Common myeloid progenitor, CD34-positive (primary cell): ENCODE data around the gene ZBTB46.

Experiments
- CTCF ChIA-PET: fragments of 350-600 bp; sonication (Branson Sonifier 250); formaldehyde crosslinking; loops from one replicate; lab custom pipeline; 2021; ENCODE audit warnings: antibody characterized with exemption; lab: Charles Lee
- POLR2A ChIA-PET: fragments of 350-600 bp; sonication (Branson Sonifier 250); formaldehyde crosslinking; loops from one replicate; lab custom pipeline; 2021; ENCODE audit warnings: antibody characterized with exemption; lab: Charles Lee
- DNase-seq, 3 donors: peaks; one replicate each; pipeline versions ENCODE4 v3.0.0 to v3.0.0-alpha.2; 2013
- H3K27ac ChIP-seq, 2 experiments: 1 replicate in 1 of 2; 2 replicates in 1 of 2; pipeline ENCODE4 v1.7.0; 2013; ENCODE audit warnings: inconsistent platforms in 2 of 2, low read length in 2 of 2, mild to moderate bottlenecking in 2 of 2, low read depth in 1 of 2, moderate library complexity in 1 of 2; ENCODE audit not compliant: severe bottlenecking in 2 of 2, insufficient read depth in 1 of 2, poor library complexity in 1 of 2
- H3K27me3 ChIP-seq, 5 experiments: replicated peaks in 2 of 5; 1 replicate in 3 of 5; 2 replicates in 2 of 5; pipeline versions ENCODE4 v1.6.1 to v1.7.0; 2013; ENCODE audit warnings: low read length in 4 of 5, mild to moderate bottlenecking in 2 of 5, moderate library complexity in 2 of 5, inconsistent platforms in 1 of 5; ENCODE audit not compliant: insufficient read depth in 5 of 5, control insufficient read depth in 4 of 5
- H3K36me3 ChIP-seq, 4 experiments: 1 replicate in 2 of 4; 2 replicates in 2 of 4; pipeline versions ENCODE4 v1.6.1 to v1.7.0; 2013; ENCODE audit warnings: low read length in 3 of 4, control low read depth in 1 of 4, mild to moderate bottlenecking in 1 of 4; ENCODE audit not compliant: control insufficient read depth in 4 of 4, insufficient read depth in 4 of 4
- H3K4me1 ChIP-seq, 4 experiments: 1 replicate in 3 of 4; 2 replicates in 1 of 4; pipeline versions ENCODE4 v1.6.1 to v1.7.1; 2013; ENCODE audit warnings: low read length in 3 of 4, mild to moderate bottlenecking in 3 of 4, control low read depth in 1 of 4, inconsistent platforms in 1 of 4, moderate library complexity in 1 of 4; ENCODE audit not compliant: control insufficient read depth in 4 of 4, insufficient read depth in 4 of 4; ENCODE audit errors: control extremely low read depth in 1 of 4
- H3K4me3 ChIP-seq, 7 experiments: 1 replicate in 4 of 7; 2 replicates in 3 of 7; pipeline versions ENCODE4 v1.5.1 to v1.7.0; 2013; ENCODE audit warnings: mild to moderate bottlenecking in 7 of 7, low read length in 6 of 7, moderate library complexity in 6 of 7, inconsistent platforms in 2 of 7, low read depth in 2 of 7, control low read depth in 1 of 7; ENCODE audit not compliant: insufficient read depth in 4 of 7, control insufficient read depth in 1 of 7; ENCODE audit errors: extremely low read depth in 1 of 7
- H3K9me3 ChIP-seq, 5 experiments: 1 replicate in 4 of 5; 2 replicates in 1 of 5; pipeline versions ENCODE4 v1.6.1 to v1.7.1; 2013; ENCODE audit warnings: low read length in 4 of 5, mild to moderate bottlenecking in 2 of 5, inconsistent platforms in 1 of 5, low read depth in 1 of 5, moderate library complexity in 1 of 5; ENCODE audit not compliant: control insufficient read depth in 4 of 5, insufficient read depth in 2 of 5; ENCODE audit errors: control extremely low read depth in 1 of 5
- WGBS: methylation state at CpG from one replicate; pipeline ENCODE4 v1.1.5; 2013; ENCODE audit not compliant: insufficient coverage; 5-methylcytosine and 5-hydroxymethylcytosine counted together

ZBTB46 gene

DNA sequence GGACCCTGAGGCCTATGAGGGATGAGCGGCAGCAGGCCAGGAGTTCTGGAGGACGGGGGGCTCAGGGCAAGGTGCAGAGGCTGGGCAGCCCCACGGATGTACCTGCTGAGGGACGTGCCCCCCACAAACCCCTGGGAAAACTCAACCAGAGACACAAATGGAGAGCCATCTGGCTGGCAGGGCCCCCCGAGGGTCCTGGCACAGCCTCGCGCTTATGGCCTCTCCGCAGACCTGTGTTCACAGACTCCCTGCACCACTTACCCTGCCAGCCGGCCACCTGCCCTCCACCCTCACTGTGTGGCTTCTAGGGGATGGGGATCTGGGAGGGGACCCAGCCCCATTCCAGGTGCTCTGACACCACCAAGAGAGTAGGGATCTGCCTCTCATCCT lies 3.4 kb upstream of the ZBTB46 start:
- Histone ChIP-seq H3K9me3 (no peaks in the 10 kb centered on the region), H3K4me3 (no peak overlapping the region), H3K27ac (no peak overlapping the region), H3K27me3 (peaks cover 0 to 7% (median 2%) of the 10 kb centered on the region in 5 experiments), H3K36me3 (no peaks in the 10 kb centered on the region), H3K4me1 (peaks cover under 1 to 33% (median 21%) of the 10 kb centered on the region in 4 experiments)
- WGBS: 92% methylated on average over 6 of the region's 9 CpGs
- no peak for DNase-seq
- POLR2A ChIA-PET: no interaction called here
- CTCF ChIA-PET: interaction anchor here (1.3 kb wide), 1 partner anchor 13 kb away, joined by 5 read pairs; no protein-coding TSS in a partner anchor

DNA sequence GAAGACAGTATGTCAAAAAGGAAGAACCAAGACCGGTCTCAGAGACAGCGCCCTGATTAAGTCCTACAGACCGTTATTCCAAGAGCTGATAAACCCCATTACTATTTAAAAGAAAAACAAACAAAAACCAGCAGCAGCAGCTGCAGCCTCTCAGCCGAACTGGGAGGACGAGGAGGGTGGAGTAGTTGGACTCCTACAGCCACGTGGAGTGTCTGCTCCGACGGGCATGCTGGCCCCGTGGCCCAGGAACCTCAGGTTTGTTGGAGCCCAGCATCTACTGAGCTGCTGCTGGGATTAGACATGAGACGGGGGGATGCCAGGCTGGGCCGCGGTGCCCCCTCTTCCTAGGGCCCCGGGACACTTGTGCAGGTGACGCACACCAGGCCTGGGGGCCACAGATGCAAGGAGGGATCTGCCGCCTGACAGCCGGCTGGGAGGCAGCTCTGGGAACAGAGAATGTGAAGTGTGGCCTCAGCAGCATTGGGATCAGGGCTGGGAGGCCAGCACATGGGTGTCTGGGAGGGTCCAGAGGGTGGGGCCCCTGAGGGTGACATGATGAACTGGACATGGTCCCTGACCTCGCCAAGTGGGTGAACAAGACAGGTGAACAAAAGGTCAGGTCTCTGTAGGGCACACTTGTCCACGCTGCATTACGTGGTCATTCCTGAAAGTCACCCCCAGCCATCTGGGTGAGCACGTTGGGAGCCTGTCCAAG lies 2.9 kb upstream of the ZBTB46 start:
- CTCF ChIA-PET: interaction anchor here (1.3 kb wide), 1 partner anchor 14 kb away, joined by 5 read pairs; no protein-coding TSS in a partner anchor
- H3K27ac ChIP-seq: no peak overlapping the region
- H3K9me3 ChIP-seq: no peaks in the 10 kb centered on the region
- no peak overlapping the region for H3K4me3 ChIP-seq
- no peaks in the 10 kb centered on the region for H3K36me3 ChIP-seq
- POLR2A ChIA-PET: no interaction called here
- peaks cover 5 to 36% (median 26%) of the 10 kb centered on the region in 4 experiments for H3K4me1 ChIP-seq
- 96% methylated on average over 17 of the region's 20 CpGs for WGBS
- no peak for DNase-seq
- peaks cover 0 to 7% (median 2%) of the 10 kb centered on the region in 5 experiments for H3K27me3 ChIP-seq

- H3K4me3 ChIP-seq: peak overlapping the region; percentile 44 to 75 (median 67)
- WGBS: 23% methylated on average over 58 of the region's 76 CpGs
Observed at GRCh38 chr20:63831993-63832686, 1.1 kb upstream of the ZBTB46 start.

DNA sequence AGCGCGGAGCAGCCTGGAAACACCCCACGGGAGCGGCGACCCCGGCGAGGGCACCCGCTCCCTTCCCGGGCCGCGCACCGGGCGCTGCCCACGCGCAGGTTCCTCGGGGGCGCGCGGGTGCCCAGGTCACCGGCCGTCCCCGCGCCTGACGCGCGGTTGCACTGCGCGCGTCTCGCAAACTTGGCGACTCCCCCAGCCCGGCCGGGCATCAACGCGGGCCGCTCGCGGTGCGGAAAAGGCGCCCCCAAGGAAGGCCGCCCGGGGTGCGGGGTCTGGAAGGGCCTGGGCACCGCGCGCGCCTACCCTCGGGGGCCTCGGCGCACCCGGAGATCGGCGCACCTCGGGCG lies 555 bp upstream of the ZBTB46 start:
- Histone ChIP-seq H3K4me3 (peak overlapping the region; percentile 44 to 75 (median 67)), H3K27me3 (peaks cover 0 to 7% (median 2%) of the 10 kb centered on the region in 5 experiments), H3K9me3 (no peaks in the 10 kb centered on the region), H3K27ac (no peak overlapping the region), H3K36me3 (no peaks in the 10 kb centered on the region), H3K4me1 (peaks cover 5 to 27% (median 24%) of the 10 kb centered on the region in 4 experiments)
- CTCF ChIA-PET: no interaction called here
- POLR2A ChIA-PET: no interaction called here
- peak in 1 of 3 donors; percentile 51 for DNase-seq
- WGBS: 0% methylated on average over 48 of the region's 55 CpGs

More at GRCh38 chr20:63831993-63832686, 1.1 kb upstream of the ZBTB46 start:
- H3K4me1 ChIP-seq: peaks cover 5 to 29% (median 28%) of the 10 kb centered on the region in 4 experiments
- POLR2A ChIA-PET: no interaction called here
- H3K27ac ChIP-seq: no peak overlapping the region
- H3K9me3 ChIP-seq: no peaks in the 10 kb centered on the region
- DNase-seq: no peak
- H3K36me3 ChIP-seq: no peaks in the 10 kb centered on the region
- H3K27me3 ChIP-seq: peaks cover 0 to 7% (median 2%) of the 10 kb centered on the region in 5 experiments
- CTCF ChIA-PET: no interaction called here

DNA sequence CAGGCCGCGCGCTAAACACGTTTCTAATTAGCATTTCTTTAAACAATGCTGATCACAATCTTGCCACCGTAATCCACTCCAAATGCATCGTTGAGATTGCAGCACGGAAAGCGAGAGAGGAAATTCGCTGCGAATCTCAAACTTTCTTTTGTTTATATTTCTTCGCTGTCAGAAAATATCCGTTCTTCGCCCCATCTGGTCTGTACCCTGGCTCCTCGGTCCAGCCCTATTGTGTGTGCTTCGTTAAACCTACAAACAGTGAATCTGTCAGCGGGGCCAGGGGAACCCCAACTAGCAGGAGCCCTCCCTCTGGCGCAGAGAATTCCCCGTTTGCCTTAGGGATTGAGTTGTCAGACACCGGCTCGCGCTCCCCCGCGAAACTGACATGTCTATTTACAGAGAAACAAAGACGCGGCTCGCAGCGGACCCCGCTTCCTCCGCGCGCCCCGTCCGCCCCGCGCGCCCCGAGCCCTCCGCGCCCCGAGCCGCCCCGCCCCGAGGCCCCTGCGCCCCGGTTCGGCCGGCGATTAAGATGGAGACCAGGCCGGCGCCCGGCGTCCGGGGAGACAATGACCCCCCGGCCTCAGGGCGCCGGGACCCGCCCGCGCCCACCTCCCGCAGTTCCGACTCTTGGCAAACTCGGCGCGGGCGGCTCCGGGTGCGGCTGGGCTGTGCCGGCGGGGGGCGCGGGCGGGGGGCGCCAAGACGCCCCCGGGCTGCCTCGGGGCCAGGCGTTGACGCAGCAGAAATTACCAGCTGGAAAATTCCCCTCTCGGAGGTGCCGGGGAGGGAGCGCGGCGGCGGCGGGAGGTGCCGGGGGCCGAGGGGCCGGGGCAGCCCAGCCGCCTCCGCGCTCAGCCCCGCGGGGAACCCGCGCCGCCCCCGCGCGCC lies 874 bp downstream of the ZBTB46 start:
- Histone ChIP-seq H3K4me1 (peaks cover 5 to 27% (median 21%) of the 10 kb centered on the region in 4 experiments), H3K27me3 (peaks cover 0 to 7% (median 2%) of the 10 kb centered on the region in 5 experiments), H3K27ac (no peak overlapping the region), H3K9me3 (no peaks in the 10 kb centered on the region), H3K4me3 (peak overlapping the region; percentile 57 to 86 (median 71)), H3K36me3 (no peaks in the 10 kb centered on the region)
- ChIA-PET CTCF (interaction anchor here (1.4 kb wide), 1 partner anchor 11 kb away, joined by 4 read pairs; no protein-coding TSS in a partner anchor), POLR2A (interaction anchor here (0.8 to 1.1 kb wide), 2 partner anchors 28 to 35 kb away, joined by 4 to 5 read pairs; partner anchors contain the start of gene TPD52L2)
- WGBS: under 1% methylated on average over 71 of the region's 99 CpGs
- DNase-seq: peak in 1 of 3 donors; percentile 46

DNA sequence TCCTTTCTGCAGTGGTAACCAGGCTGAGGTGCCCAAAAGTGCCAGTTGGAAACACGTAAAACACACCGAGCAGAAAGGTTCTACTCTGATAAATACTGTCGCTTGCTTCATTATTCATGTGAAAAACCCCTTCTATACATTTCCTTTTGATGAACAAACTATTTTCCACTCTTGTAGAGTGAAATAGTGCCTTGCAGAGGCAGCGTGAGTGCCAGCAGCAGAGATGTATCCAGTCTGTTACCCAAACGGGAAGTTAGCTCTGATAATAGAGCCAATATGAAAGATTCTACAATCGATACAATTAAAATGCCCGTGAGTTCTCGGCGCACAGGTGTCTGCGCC lies 1.5 kb downstream of the ZBTB46 start:
- H3K4me3 ChIP-seq: peak overlapping the region; percentile 13 to 86 (median 71)
- no peaks in the 10 kb centered on the region for H3K36me3 ChIP-seq
- CTCF ChIA-PET: interaction anchor here (1.4 kb wide), 1 partner anchor 12 kb away, joined by 4 read pairs; no protein-coding TSS in a partner anchor
- H3K27me3 ChIP-seq: peaks cover 0 to 7% (median 2%) of the 10 kb centered on the region in 5 experiments
- no peak overlapping the region for H3K27ac ChIP-seq
- H3K4me1 ChIP-seq: peaks cover 5 to 27% (median 19%) of the 10 kb centered on the region in 4 experiments
- POLR2A ChIA-PET: no interaction called here
- H3K9me3 ChIP-seq: no peaks in the 10 kb centered on the region
- WGBS: 0% methylated on average over 2 of the region's 10 CpGs
- peak in 1 of 3 donors; percentile 51 for DNase-seq
